ENCODE data around the gene FERD3L. TPM values are rescaled to one million over a fixed set of nuclear protein-coding genes. Genes with fewer than 3 reads are reported as not detected.

The FERD3L gene
- total and polyA plus RNA-seq, 9 donors = not detected

DNA sequence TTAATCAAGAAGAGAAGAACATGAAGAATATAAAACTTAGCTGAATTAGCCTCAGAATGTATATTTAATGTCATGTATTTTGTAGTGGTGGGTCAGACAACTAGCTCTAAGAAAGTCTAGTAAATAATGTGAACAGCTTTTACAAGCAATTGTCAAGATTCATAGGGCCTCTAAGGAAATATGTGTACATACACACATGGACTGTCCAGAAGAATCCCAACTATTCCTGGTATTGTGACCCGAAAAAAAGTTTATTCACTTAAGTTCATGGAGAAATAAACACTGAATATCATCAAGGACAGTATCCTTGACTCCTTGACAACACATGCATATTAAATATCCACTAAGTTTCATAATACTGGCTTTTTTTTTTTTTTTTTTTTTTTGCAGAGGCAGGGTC, 16.4 kb downstream of the FERD3L start:
- Histone ChIP-seq H3K9me3 (no peaks in the 10 kb centered on the region), H3K4me3 (no peak overlapping the region), H3K27ac (no peak overlapping the region), H3K36me3 (no peaks in the 10 kb centered on the region), H3K4me1 (ENCODE audit: insufficient read depth) (no peaks in the 10 kb centered on the region), H3K27me3 (no peaks in the 10 kb centered on the region)
- intact Hi-C loops (cut with DNase I) = no loop called here
- WGBS, 3 donors = 20 to 64% (median 57%) methylated on average over 1 of the region's 1 CpG
- no peak for DNase-seq
- TF ChIP-seq, protein P1, sequence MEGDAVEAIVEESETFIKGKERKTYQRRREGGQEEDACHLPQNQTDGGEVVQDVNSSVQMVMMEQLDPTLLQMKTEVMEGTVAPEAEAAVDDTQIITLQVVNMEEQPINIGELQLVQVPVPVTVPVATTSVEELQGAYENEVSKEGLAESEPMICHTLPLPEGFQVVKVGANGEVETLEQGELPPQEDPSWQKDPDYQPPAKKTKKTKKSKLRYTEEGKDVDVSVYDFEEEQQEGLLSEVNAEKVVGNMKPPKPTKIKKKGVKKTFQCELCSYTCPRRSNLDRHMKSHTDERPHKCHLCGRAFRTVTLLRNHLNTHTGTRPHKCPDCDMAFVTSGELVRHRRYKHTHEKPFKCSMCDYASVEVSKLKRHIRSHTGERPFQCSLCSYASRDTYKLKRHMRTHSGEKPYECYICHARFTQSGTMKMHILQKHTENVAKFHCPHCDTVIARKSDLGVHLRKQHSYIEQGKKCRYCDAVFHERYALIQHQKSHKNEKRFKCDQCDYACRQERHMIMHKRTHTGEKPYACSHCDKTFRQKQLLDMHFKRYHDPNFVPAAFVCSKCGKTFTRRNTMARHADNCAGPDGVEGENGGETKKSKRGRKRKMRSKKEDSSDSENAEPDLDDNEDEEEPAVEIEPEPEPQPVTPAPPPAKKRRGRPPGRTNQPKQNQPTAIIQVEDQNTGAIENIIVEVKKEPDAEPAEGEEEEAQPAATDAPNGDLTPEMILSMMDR (IDR thresholded peaks at IDR 0.05) = no peak
- TF ChIP-seq POLR2A (IDR thresholded peaks at IDR 0.05) (no peak), EP300 (IDR thresholded peaks at IDR 0.05) (no peak)

DNA sequence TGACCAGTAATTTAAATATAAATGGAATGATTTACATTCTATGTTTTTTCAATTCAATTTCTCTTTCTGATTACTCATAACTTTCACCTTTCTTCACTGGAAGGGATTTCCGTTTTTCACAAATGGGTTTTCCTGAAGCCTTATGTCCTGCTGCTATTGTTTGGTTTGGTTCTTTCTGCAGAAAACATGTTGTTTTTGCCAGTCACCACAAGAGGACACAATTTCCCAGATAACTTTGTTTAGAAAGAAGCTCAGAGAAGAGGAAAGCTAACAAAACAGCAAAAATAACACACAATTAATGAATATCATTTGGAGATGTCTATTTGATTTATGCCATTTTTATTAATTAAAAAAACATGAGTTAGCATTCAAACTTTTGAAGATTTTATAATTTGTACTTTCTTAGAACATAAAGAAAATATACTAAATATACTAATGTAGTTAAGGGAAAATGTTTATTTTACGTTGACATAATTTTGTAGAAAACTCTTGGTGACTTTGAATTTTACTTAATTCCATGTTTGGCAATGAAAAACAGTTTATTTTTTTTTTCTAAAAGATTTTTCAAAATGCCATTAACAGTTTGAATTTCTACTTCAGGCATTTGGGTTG, 23.1 kb downstream of the FERD3L start:
- no peaks in the 10 kb centered on the region for H3K27me3 ChIP-seq
- 38 to 45% (median 44%) methylated on average over 2 of the region's 2 CpGs for WGBS, 3 donors
- intact Hi-C loops (cut with DNase I) = no loop called here
- DNase-seq = no peak
- H3K4me1 ChIP-seq (ENCODE audit: insufficient read depth) = peaks cover 2% of the 10 kb centered on the region
- no peak overlapping the region for H3K27ac ChIP-seq
- H3K4me3 ChIP-seq = no peak overlapping the region
- H3K36me3 ChIP-seq = no peaks in the 10 kb centered on the region
- no peak for TF ChIP-seq POLR2A (IDR thresholded peaks at IDR 0.05)
- TF ChIP-seq, protein P1 (IDR thresholded peaks at IDR 0.05) = peak in 1 of 3 donors; percentile 23
- no peak for TF ChIP-seq EP300 (IDR thresholded peaks at IDR 0.05)
- H3K9me3 ChIP-seq = no peaks in the 10 kb centered on the region

DNA sequence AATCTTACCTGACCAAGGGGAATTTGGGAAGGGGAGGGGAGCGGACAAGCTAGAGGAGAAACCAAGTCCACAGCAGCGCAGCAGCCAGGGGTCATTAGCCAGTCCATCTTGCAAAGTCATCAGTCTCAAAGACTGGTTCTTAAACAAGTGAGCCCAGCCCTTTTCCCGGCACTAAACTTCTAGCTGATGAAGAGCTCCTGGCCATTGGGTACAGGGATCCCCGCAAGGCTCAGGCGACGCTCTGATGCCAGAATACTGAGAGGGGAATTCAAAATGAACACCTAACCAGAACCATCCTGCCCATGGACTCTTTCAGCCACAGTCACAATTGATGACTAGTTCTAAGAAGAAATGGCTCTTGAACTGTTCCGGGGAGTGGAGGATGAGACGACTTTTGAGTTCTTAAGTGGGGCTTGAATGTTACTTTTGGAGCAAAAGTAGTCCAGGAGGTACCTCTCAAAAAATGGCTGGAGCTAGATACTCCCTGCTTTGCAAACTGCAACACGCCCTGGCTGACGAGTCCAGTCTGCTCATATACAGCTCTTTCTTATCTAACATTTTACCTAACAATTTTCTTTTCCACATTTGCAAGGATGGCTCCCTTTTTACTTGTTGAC, 25.2 kb downstream of the FERD3L start:
- TF ChIP-seq POLR2A (IDR thresholded peaks at IDR 0.05) (no peak), EP300 (IDR thresholded peaks at IDR 0.05) (no peak)
- TF ChIP-seq, protein P1 (IDR thresholded peaks at IDR 0.05) = no peak
- Histone ChIP-seq H3K36me3 (no peaks in the 10 kb centered on the region), H3K4me3 (no peak overlapping the region), H3K4me1 (ENCODE audit: insufficient read depth) (peaks cover 2% of the 10 kb centered on the region), H3K27ac (no peak overlapping the region), H3K27me3 (no peaks in the 10 kb centered on the region), H3K9me3 (no peaks in the 10 kb centered on the region)
- 57 to 63% (median 61%) methylated on average over 10 of the region's 10 CpGs for WGBS, 3 donors
- no peak for DNase-seq
- intact Hi-C loops (cut with DNase I) = no loop called here

DNA sequence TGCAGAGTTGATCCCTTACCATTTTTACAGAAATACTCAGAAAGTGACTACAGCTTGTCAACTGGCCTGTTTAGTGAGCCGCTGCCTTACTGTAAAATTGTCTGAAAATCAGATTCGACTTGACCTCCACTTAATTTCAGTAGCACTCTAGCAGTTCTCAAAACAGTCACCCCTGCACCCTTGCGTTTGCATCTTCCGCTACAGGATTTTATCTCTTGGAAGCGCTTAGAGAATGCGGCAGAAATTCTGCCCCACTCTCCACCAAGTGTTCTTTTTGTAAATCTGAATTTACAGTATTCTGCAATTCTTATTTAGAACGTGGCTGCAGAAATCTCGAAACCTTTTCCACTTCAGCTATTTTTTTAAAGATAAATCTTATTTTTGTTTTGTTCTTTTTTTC, 25.8 kb downstream of the FERD3L start:
- DNase-seq = no peak
- H3K4me1 ChIP-seq (ENCODE audit: insufficient read depth) = peaks cover 2% of the 10 kb centered on the region
- no peak overlapping the region for H3K4me3 ChIP-seq
- H3K9me3 ChIP-seq = no peaks in the 10 kb centered on the region
- WGBS, 3 donors = 77 to 83% (median 80%) methylated on average over 8 of the region's 8 CpGs
- H3K36me3 ChIP-seq = no peaks in the 10 kb centered on the region
- no peaks in the 10 kb centered on the region for H3K27me3 ChIP-seq
- intact Hi-C loops (cut with DNase I) = no loop called here
- no peak overlapping the region for H3K27ac ChIP-seq
- no peak for TF ChIP-seq POLR2A (IDR thresholded peaks at IDR 0.05)
- no peak for TF ChIP-seq EP300 (IDR thresholded peaks at IDR 0.05)
- TF ChIP-seq, protein P1 (IDR thresholded peaks at IDR 0.05) = no peak

All from ovary (tissue), 9 donors.